H1 (cell line): ENCODE results near the gene FBXO17. TPM values are rescaled to one million over a fixed set of nuclear protein-coding genes. Genes with fewer than 3 reads are reported as not detected.

Experiments used
- CTCF ChIA-PET: fragments of 300-600 bp; sonication (Branson Sonifier 250); formaldehyde crosslinking; loops from one replicate; lab custom pipeline; 2021; ENCODE audit not compliant: partially characterized antibody; lab: Charles Lee
- POLR2A ChIA-PET: fragments of 300-600 bp; sonication (Branson Sonifier 250); formaldehyde crosslinking; loops from one replicate; lab custom pipeline; 2021; ENCODE audit warnings: inconsistent platforms; ENCODE audit not compliant: partially characterized antibody; lab: Charles Lee
- DNase-seq, 2 experiments: peaks; one replicate each; pipeline versions ENCODE4 v3.0.0 to v3.0.0-alpha.2; 2010 to 2022; ENCODE audit warnings: low spot score in 2 of 2, low read depth in 1 of 2, mixed read lengths in 1 of 2
- FAIRE-seq: peaks from 2 replicates; lab custom pipeline; 2011; peaks lifted over from hg19 to GRCh38; lab: Jason Lieb, UNC
- H2AFZ ChIP-seq: 2 replicates; pipeline ENCODE4 v1.8.1; 2012; ENCODE audit warnings: low read length, inconsistent platforms
- H2AK5ac ChIP-seq: 2 replicates; pipeline ENCODE4 v1.6.1; 2013; ENCODE audit warnings: low read depth, low read length
- H2BK120ac ChIP-seq: replicated peaks from 2 replicates; pipeline ENCODE3; 2013; ENCODE audit warnings: low read depth, low read length, inconsistent platforms
- H2BK12ac ChIP-seq: 2 replicates; pipeline ENCODE4 v1.6.1; 2013; ENCODE audit warnings: low read depth, low read length
- H2BK15ac ChIP-seq: 2 replicates; pipeline ENCODE4 v1.6.1; 2013; ENCODE audit warnings: low read length
- H2BK20ac ChIP-seq: 2 replicates; pipeline ENCODE4 v1.6.1; 2013; ENCODE audit warnings: low read length
- H2BK5ac ChIP-seq: 2 replicates; pipeline ENCODE4 v1.6.1; 2013; ENCODE audit warnings: low read depth, low read length
- H3K14ac ChIP-seq: 2 replicates; pipeline ENCODE4 v1.6.1; 2013; ENCODE audit warnings: inconsistent platforms; ENCODE audit not compliant: insufficient read length
- H3K18ac ChIP-seq: 2 replicates; pipeline ENCODE4 v1.6.1; 2013; ENCODE audit warnings: low read length; ENCODE audit errors: extremely low read depth
- H3K23ac ChIP-seq: 2 replicates; pipeline ENCODE4 v1.6.1; 2013; ENCODE audit warnings: inconsistent platforms; ENCODE audit not compliant: insufficient read length
- H3K23me2 ChIP-seq: 2 replicates; pipeline ENCODE4 v1.6.1; 2013; ENCODE audit warnings: low read depth, low read length
- H3K27ac ChIP-seq: 2 replicates; pipeline ENCODE4 v1.6.1; 2011; ENCODE audit warnings: low read depth, low read length, inconsistent platforms
- H3K27me3 ChIP-seq, 4 experiments: replicated peaks in 1 of 4; 1 replicate in 1 of 4; 2 replicates in 3 of 4; pipeline versions ENCODE4 v1.6.1 to v1.8.1; 2011 to 2013; ENCODE audit warnings: low read length in 3 of 4, mild to moderate bottlenecking in 3 of 4, inconsistent platforms in 2 of 4, mixed read lengths in 2 of 4, moderate library complexity in 1 of 4; ENCODE audit not compliant: control insufficient read depth in 3 of 4, insufficient read depth in 3 of 4; ENCODE audit errors: extremely low read depth in 1 of 4
- H3K36me3 ChIP-seq, 4 experiments: 2 replicates each; pipeline versions ENCODE4 v1.6.1 to v1.8.1; 2011 to 2013; ENCODE audit warnings: mild to moderate bottlenecking in 4 of 4, low read length in 3 of 4, moderate library complexity in 2 of 4, control low read depth in 1 of 4, inconsistent platforms in 1 of 4; ENCODE audit not compliant: insufficient read depth in 4 of 4, control insufficient read depth in 2 of 4
- H3K4ac ChIP-seq: replicated peaks from 2 replicates; pipeline ENCODE3; 2013; ENCODE audit warnings: low read length, low read depth, mixed read lengths, inconsistent platforms; ENCODE audit not compliant: insufficient read length
- H3K4me1 ChIP-seq, 4 experiments: replicated peaks in 1 of 4; 1 replicate in 1 of 4; 2 replicates in 3 of 4; pipeline versions ENCODE4 v1.6.1 to v1.8.1; 2011 to 2013; ENCODE audit warnings: low read length in 3 of 4, inconsistent platforms in 2 of 4, mixed read lengths in 1 of 4; ENCODE audit not compliant: insufficient read depth in 4 of 4, control insufficient read depth in 3 of 4
- H3K4me2 ChIP-seq, 2 experiments: 2 replicates each; pipeline versions ENCODE4 v1.6.1 to v1.8.1; 2011 to 2013; ENCODE audit warnings: low read depth in 2 of 2, low read length in 2 of 2, control low read depth in 1 of 2, inconsistent platforms in 1 of 2, mild to moderate bottlenecking in 1 of 2; ENCODE audit not compliant: insufficient read depth in 1 of 2
- H3K4me3 ChIP-seq, 4 experiments: fragments of 200-600, 300-600 bp in 1 of 4; sonication (generic), shearing (Covaris generic), sonication (Bioruptor Twin) in 1 of 4; 2 replicates each; pipeline versions ENCODE4 v1.5.1 to v1.8.1; 2011 to 2016; ENCODE audit warnings: low read length in 4 of 4, low read depth in 3 of 4, control low read depth in 2 of 4, inconsistent platforms in 2 of 4, mild to moderate bottlenecking in 2 of 4, mixed read lengths in 1 of 4, moderate library complexity in 1 of 4; ENCODE audit not compliant: insufficient read depth in 2 of 4; ENCODE audit errors: extremely low read depth in 1 of 4
- H3K56ac ChIP-seq: replicated peaks from 2 replicates; pipeline ENCODE3; 2013; ENCODE audit warnings: low read depth, mild to moderate bottlenecking, mixed read lengths, low read length, inconsistent platforms; ENCODE audit not compliant: insufficient read length
- H3K79me1 ChIP-seq: 2 replicates; pipeline ENCODE4 v1.6.1; 2013; ENCODE audit warnings: low read depth, low read length, control low read depth
- H3K79me2 ChIP-seq, 2 experiments: 2 replicates each; pipeline versions ENCODE4 v1.6.1 to v1.8.1; 2012 to 2013; ENCODE audit warnings: low read length in 2 of 2, mild to moderate bottlenecking in 2 of 2, inconsistent platforms in 1 of 2; ENCODE audit not compliant: insufficient read depth in 2 of 2, control insufficient read depth in 1 of 2
- H3K9ac ChIP-seq, 4 experiments: replicated peaks in 1 of 4; 1 replicate in 1 of 4; 2 replicates in 3 of 4; pipeline versions ENCODE4 v1.6.1 to v1.8.1; 2011 to 2013; ENCODE audit warnings: low read depth in 3 of 4, low read length in 3 of 4, control low read depth in 2 of 4, mild to moderate bottlenecking in 2 of 4, moderate library complexity in 2 of 4, inconsistent platforms in 1 of 4; ENCODE audit errors: extremely low read depth in 1 of 4
- H3K9me3 ChIP-seq, 2 experiments: 2 replicates each; pipeline versions ENCODE4 v1.6.1 to v1.8.1; 2012 to 2013; ENCODE audit warnings: mild to moderate bottlenecking in 2 of 2, moderate library complexity in 2 of 2, control low read depth in 1 of 2, inconsistent platforms in 1 of 2, low read depth in 1 of 2, low read length in 1 of 2, mixed read lengths in 1 of 2; ENCODE audit not compliant: insufficient read depth in 2 of 2
- H4K20me1 ChIP-seq, 2 experiments: replicated peaks in 1 of 2; 2 replicates each; pipeline versions ENCODE3 to v1.8.1; 2011 to 2013; ENCODE audit warnings: inconsistent platforms in 2 of 2, low read length in 2 of 2, mild to moderate bottlenecking in 1 of 2; ENCODE audit not compliant: insufficient read depth in 2 of 2, control insufficient read depth in 1 of 2
- H4K5ac ChIP-seq: 2 replicates; pipeline ENCODE4 v1.6.1; 2013; ENCODE audit warnings: low read length, low read depth, mixed read lengths, inconsistent platforms; ENCODE audit not compliant: insufficient read length
- H4K8ac ChIP-seq: 2 replicates; pipeline ENCODE4 v1.8.0; 2013; ENCODE audit warnings: mild to moderate bottlenecking, moderate library complexity, low read length, inconsistent platforms; ENCODE audit not compliant: insufficient read depth; ENCODE audit errors: extremely low read depth
- H4K91ac ChIP-seq: replicated peaks from 2 replicates; pipeline ENCODE3; 2013; ENCODE audit warnings: low read length, mixed read lengths, inconsistent platforms; ENCODE audit not compliant: insufficient read length
- ATF3 ChIP-seq: IDR thresholded peaks from 2 replicates; pipeline ENCODE4 v1.6.1; 2011; ENCODE audit warnings: low read depth, mild to moderate bottlenecking, low read length; ENCODE audit not compliant: insufficient read depth
- EGR1 ChIP-seq: IDR thresholded peaks from 2 replicates; pipeline ENCODE4 v1.6.1; 2011; ENCODE audit warnings: low read depth, low read length, borderline replicate concordance
- EP300 ChIP-seq, 2 experiments: IDR thresholded peaks; 1 replicate in 1 of 2; 2 replicates in 1 of 2; pipeline ENCODE4 v1.6.1; 2011 to 2012; ENCODE audit warnings: low read depth in 2 of 2, low read length in 2 of 2, mild to moderate bottlenecking in 2 of 2, borderline replicate concordance in 1 of 2, inconsistent platforms in 1 of 2, moderate library complexity in 1 of 2
- NANOG ChIP-seq: IDR thresholded peaks from 2 replicates; pipeline ENCODE4 v1.6.1; 2011; ENCODE audit warnings: low read length, low read depth, mild to moderate bottlenecking, inconsistent platforms; ENCODE audit not compliant: insufficient read depth, poor library complexity, severe bottlenecking
- RNF2 ChIP-seq: fragments of 200-900, 300-1000 bp; sonication (generic); IDR thresholded peaks from 2 replicates; pipeline ENCODE4 v1.7.1; 2016; ENCODE audit warnings: borderline replicate concordance, low read depth, mild to moderate bottlenecking, antibody characterized with exemption, low read length; ENCODE audit not compliant: poor library complexity, severe bottlenecking; ENCODE audit errors: missing control alignments
- SIN3A ChIP-seq, 2 experiments: IDR thresholded peaks in 1 of 2; conservative IDR thresholded peaks in 1 of 2; 2 replicates each; pipeline ENCODE4 v1.6.1; 2011 to 2012; ENCODE audit warnings: low read length in 2 of 2, improper control_type of control experiment in 1 of 2, low read depth in 1 of 2, mild to moderate bottlenecking in 1 of 2
- SP1 ChIP-seq: IDR thresholded peaks from 2 replicates; pipeline ENCODE4 v1.6.1; 2011; ENCODE audit warnings: low read depth, low read length
- TEAD4 ChIP-seq: IDR thresholded peaks from 2 replicates; pipeline ENCODE4 v1.6.1; 2012; ENCODE audit warnings: low read depth, low read length, inconsistent platforms, mixed read lengths
- YY1 ChIP-seq: IDR thresholded peaks from 2 replicates; pipeline ENCODE4 v1.6.1; 2011; ENCODE audit warnings: low read depth, mild to moderate bottlenecking, low read length
- ZNF274 ChIP-seq: IDR thresholded peaks from 2 replicates; pipeline ENCODE4 v1.7.0; 2012; ENCODE audit warnings: low read length, borderline replicate concordance; ENCODE audit errors: extremely low read depth
- WGBS, 2 experiments: shearing (Covaris generic) in 1 of 2; methylation state at CpG; one replicate each; pipeline versions ENCODE4 v1.1.6 to v1.1.7; 2013 to 2015; ENCODE audit warnings: low lambda C conversion rate in 2 of 2, mixed read lengths in 2 of 2, inconsistent platforms in 1 of 2, low coverage in 1 of 2, missing lambda C conversion rate in 1 of 2; ENCODE audit not compliant: insufficient replicate concordance in 2 of 2, insufficient coverage in 1 of 2, insufficient read length in 1 of 2; ENCODE audit errors: extremely low coverage in 1 of 2, missing lambda C conversion rate in 1 of 2; 5-methylcytosine and 5-hydroxymethylcytosine counted together
- polyA plus RNA-seq, 7 experiments: library from polyadenylated mRNA; depleted of rRNA in 3 of 7; stranded (reverse) in 5 of 7; unstranded in 2 of 7; fragments of >200 nt in 5 of 7; fragments of 200-250 nt in 2 of 7; gene quantifications; 1 replicate in 5 of 7; 2 replicates in 1 of 7; 4 replicates in 1 of 7; pipeline versions ENCODE4 v1.2.1 to v1.2.3, GENCODE V29; 2011 to 2013; ENCODE audit warnings: missing spikeins in 2 of 7, mixed read lengths in 2 of 7
- total RNA-seq: library from RNA; stranded (reverse); fragmentation: NEBNext Ultra II Directional; extraction: Animal tissue kit (Norgen Biotek cat#: 25700); gene quantifications from 2 replicates; pipeline ENCODE4 v1.2.1, GENCODE V29; 2021

FBXO17 gene
- total and polyA plus RNA-seq, 2 of the 8 experiments (the other 6 are each of a cell fraction or from before 2014, with no cell fraction given) = 11.7 to 15.3 TPM

GRCh38 chr19:38920602-38921419 lies 54.7 kb downstream of the FBXO17 start:
- Histone ChIP-seq H3K27me3 (no peaks in the 10 kb centered on the region), H2BK15ac (no peak overlapping the region; the same call in 1 of the 2 replicates), H4K5ac (no peak overlapping the region), H3K9me3 (no peaks in the 10 kb centered on the region), H2AFZ (no peak overlapping the region), H3K14ac (no peak overlapping the region), H3K56ac (no peak overlapping the region), H4K8ac (no peak overlapping the region), H3K23me2 (peaks cover 6% of the 10 kb centered on the region; the same call in 1 of the 2 replicates), H2BK5ac (no peak overlapping the region), H4K20me1 (peaks cover 0 to 10% of the 10 kb centered on the region in 2 experiments), H3K36me3 (peaks cover 10 to 43% (median 25%) of the 10 kb centered on the region in 4 experiments), H3K18ac (no peak overlapping the region), H3K23ac (no peak overlapping the region), H3K4me3 (no peak overlapping the region), H3K4ac (no peak overlapping the region), H3K27ac (no peak overlapping the region), H2BK20ac (no peak overlapping the region), H3K4me1 (no peaks in the 10 kb centered on the region), H4K91ac (no peak overlapping the region), H3K9ac (no peak overlapping the region), H2BK120ac (no peak overlapping the region), H2AK5ac (no peak overlapping the region; the same call in 1 of the 2 replicates), H3K4me2 (no peak overlapping the region), H3K79me1 (peaks cover 3% of the 10 kb centered on the region), H3K79me2 (no peaks in the 10 kb centered on the region; a peak in 1 of 4 replicates), H2BK12ac (no peak overlapping the region)
- FAIRE-seq = no peak
- POLR2A ChIA-PET = interaction anchor here (0.6 to 1.8 kb wide), 6 partner anchors 9 to 72 kb away, joined by 3 to 9 read pairs (median 5); partner anchors contain the start of genes CCER2, MRPS12 and SARS2
- DNase-seq = no peak
- WGBS, 2 experiments = 83% methylated on average over 14 of the region's 14 CpGs; no CpG with 5 or more reads in 1 of the 2 experiments
- CTCF ChIA-PET = interaction anchor here (1.5 kb wide), 1 partner anchor 9 kb away, joined by 7 read pairs; the partner anchor contains the start of genes MRPS12 and SARS2
- TF ChIP-seq ATF3 (no peak), EP300 (IDR thresholded peaks at IDR 0.05; ENCODE audit: borderline replicate concordance in 1 of 2, low read depth in 2 of 2, low read length in 2 of 2) (no peak), RNF2 (no peak), NANOG (no peak), SIN3A (conservative IDR thresholded peaks at IDR 0.05 in 1 of 2, IDR thresholded peaks at IDR 0.05 in 1 of 2; ENCODE audit: low read depth in 1 of 2, low read length in 2 of 2) (no peak), EGR1 (no peak), SP1 (no peak), YY1 (no peak), TEAD4 (no peak), ZNF274 (no peak)
